HepG2 (cell line): ENCODE data around the gene ZNF792. TPM values are rescaled to one million over a fixed set of nuclear protein-coding genes. Genes with fewer than 3 reads are reported as not detected.

Source experiments
- ATRX ChIP-seq: sonication (generic); formaldehyde crosslinking; IDR thresholded peaks from 2 replicates; pipeline ENCODE4 v1.4.0; 2020; ENCODE audit warnings: missing genetic modification reagents, borderline replicate concordance
- GTF3A ChIP-seq: sonication (generic); formaldehyde crosslinking; conservative IDR thresholded peaks from 2 replicates; pipeline ENCODE4 v1.4.0; 2020; ENCODE audit warnings: mild to moderate bottlenecking, missing genetic modification reagents
- MAZ ChIP-seq, 2 experiments: sonication (generic) in 1 of 2; formaldehyde crosslinking in 1 of 2; IDR thresholded peaks; 2 replicates each; pipeline versions ENCODE4 v1.5.0 to v1.6.1; 2012 to 2020; ENCODE audit warnings: low read depth in 2 of 2, mild to moderate bottlenecking in 2 of 2, borderline replicate concordance in 1 of 2, improper control_type of control experiment in 1 of 2, low read length in 1 of 2, missing genetic modification reagents in 1 of 2, moderate library complexity in 1 of 2
- MTF1 ChIP-seq: sonication (generic); formaldehyde crosslinking; IDR thresholded peaks from 2 replicates; pipeline ENCODE4 v1.5.0; 2020; ENCODE audit warnings: missing genetic modification reagents
- REXO4 ChIP-seq: sonication (generic); formaldehyde crosslinking; IDR thresholded peaks from 2 replicates; pipeline ENCODE4 v1.8.0; 2022; ENCODE audit warnings: missing genetic modification reagents, mild to moderate bottlenecking, borderline replicate concordance
- RXRA ChIP-seq: sonication (generic); formaldehyde crosslinking; IDR thresholded peaks from 2 replicates; pipeline ENCODE4 v1.5.1; 2020; ENCODE audit warnings: missing genetic modification reagents
- SMAD3 ChIP-seq: sonication (generic); formaldehyde crosslinking; IDR thresholded peaks from 2 replicates; pipeline ENCODE4 v1.4.0; 2020; ENCODE audit warnings: missing genetic modification reagents
- SOX13 ChIP-seq, 3 experiments: fragments of 450-650 bp in 1 of 3; sonication (generic) in 1 of 3; formaldehyde crosslinking in 1 of 3; IDR thresholded peaks in 2 of 3; conservative IDR thresholded peaks in 1 of 3; 2 replicates each; pipeline versions ENCODE4 v1.5.0 to v1.6.1; 2016 to 2020; ENCODE audit warnings: antibody characterized with exemption in 1 of 3, mild to moderate bottlenecking in 1 of 3, missing compliant biosample characterization in 1 of 3, missing genetic modification reagents in 1 of 3, moderate library complexity in 1 of 3
- THAP11 ChIP-seq: IDR thresholded peaks from 2 replicates; pipeline ENCODE4 v1.6.1; 2016; ENCODE audit warnings: missing biosample characterization, missing genetic modification reagents
- ZNF253 ChIP-seq: sonication (generic); formaldehyde crosslinking; IDR thresholded peaks from 2 replicates; pipeline ENCODE4 v1.8.0; 2022; ENCODE audit warnings: mild to moderate bottlenecking, missing genetic modification reagents, borderline replicate concordance
- ZNF326 ChIP-seq: sonication (generic); formaldehyde crosslinking; IDR thresholded peaks from 2 replicates; pipeline ENCODE4 v1.4.0; 2020; ENCODE audit warnings: missing genetic modification reagents, borderline replicate concordance
- ZNF44 ChIP-seq: sonication (generic); formaldehyde crosslinking; IDR thresholded peaks from 2 replicates; pipeline ENCODE4 v1.5.1; 2020; ENCODE audit warnings: mild to moderate bottlenecking, missing genetic modification reagents
- ZSCAN12 ChIP-seq: sonication (generic); formaldehyde crosslinking; IDR thresholded peaks from 2 replicates; pipeline ENCODE4 v1.9.0; 2021; ENCODE audit warnings: mild to moderate bottlenecking, missing genetic modification reagents
- polyA plus RNA-seq, 8 experiments: library from polyadenylated mRNA; depleted of rRNA in 3 of 8; stranded (reverse) in 7 of 8; unstranded in 1 of 8; fragments of >200 nt; fragmentation: Illumina TruSeq in 4 of 8; extraction: Trizol in 4 of 8; gene quantifications; 2 replicates each; pipeline versions ENCODE4 v1.2.1 to v1.2.3, GENCODE V29; 2011 to 2016; ENCODE audit warnings: low read depth in 4 of 8, missing spikeins in 1 of 8, mixed read lengths in 1 of 8; ENCODE audit not compliant: insufficient read depth in 1 of 8
- total RNA-seq, 5 experiments: library from RNA; depleted of rRNA; stranded (reverse); fragments of >200 nt; fragmentation: Illumina TruSeq; extraction: Trizol; gene quantifications; 2 replicates each; pipeline ENCODE4 v1.2.3, GENCODE V29; 2016; ENCODE audit warnings: low read depth in 1 of 5
- TF ChIP-seq, protein P1 (sequence below): sonication (generic); formaldehyde crosslinking; IDR thresholded peaks from 2 replicates; pipeline ENCODE4 v1.9.0; 2021; ENCODE audit warnings: missing genetic modification reagents, mild to moderate bottlenecking, borderline replicate concordance
- TF ChIP-seq, protein P2 (sequence below): sonication (generic); formaldehyde crosslinking; IDR thresholded peaks from 2 replicates; pipeline ENCODE4 v1.4.0; 2020; ENCODE audit warnings: missing genetic modification reagents
- TF ChIP-seq, protein P3 (sequence below): sonication (generic); formaldehyde crosslinking; IDR thresholded peaks from 2 replicates; pipeline ENCODE4 v1.4.0; 2020; ENCODE audit warnings: missing genetic modification reagents
- TF ChIP-seq, protein P4 (sequence below): sonication (generic); formaldehyde crosslinking; IDR thresholded peaks from 2 replicates; pipeline ENCODE4 v1.5.0; 2020; ENCODE audit warnings: mild to moderate bottlenecking, missing genetic modification reagents, moderate library complexity
- TF ChIP-seq, protein P5 (sequence below): sonication (generic); formaldehyde crosslinking; IDR thresholded peaks from 2 replicates; pipeline ENCODE4 v1.4.0; 2020; ENCODE audit warnings: mild to moderate bottlenecking, missing genetic modification reagents
- TF ChIP-seq, protein P6 (sequence below): sonication (generic); formaldehyde crosslinking; IDR thresholded peaks from 2 replicates; pipeline ENCODE4 v1.5.1; 2020; ENCODE audit warnings: missing genetic modification reagents, mild to moderate bottlenecking, borderline replicate concordance
- TF ChIP-seq, protein P7 (sequence below): sonication (generic); formaldehyde crosslinking; IDR thresholded peaks from 2 replicates; pipeline ENCODE4 v1.8.1; 2023; ENCODE audit warnings: mild to moderate bottlenecking, missing genetic modification reagents, borderline replicate concordance

Gene ZNF792
- total and polyA plus RNA-seq, 2 of the 13 experiments (the other 11 are each of a cell fraction or from before 2014, with no cell fraction given): 5.5 to 11.5 TPM

DNA sequence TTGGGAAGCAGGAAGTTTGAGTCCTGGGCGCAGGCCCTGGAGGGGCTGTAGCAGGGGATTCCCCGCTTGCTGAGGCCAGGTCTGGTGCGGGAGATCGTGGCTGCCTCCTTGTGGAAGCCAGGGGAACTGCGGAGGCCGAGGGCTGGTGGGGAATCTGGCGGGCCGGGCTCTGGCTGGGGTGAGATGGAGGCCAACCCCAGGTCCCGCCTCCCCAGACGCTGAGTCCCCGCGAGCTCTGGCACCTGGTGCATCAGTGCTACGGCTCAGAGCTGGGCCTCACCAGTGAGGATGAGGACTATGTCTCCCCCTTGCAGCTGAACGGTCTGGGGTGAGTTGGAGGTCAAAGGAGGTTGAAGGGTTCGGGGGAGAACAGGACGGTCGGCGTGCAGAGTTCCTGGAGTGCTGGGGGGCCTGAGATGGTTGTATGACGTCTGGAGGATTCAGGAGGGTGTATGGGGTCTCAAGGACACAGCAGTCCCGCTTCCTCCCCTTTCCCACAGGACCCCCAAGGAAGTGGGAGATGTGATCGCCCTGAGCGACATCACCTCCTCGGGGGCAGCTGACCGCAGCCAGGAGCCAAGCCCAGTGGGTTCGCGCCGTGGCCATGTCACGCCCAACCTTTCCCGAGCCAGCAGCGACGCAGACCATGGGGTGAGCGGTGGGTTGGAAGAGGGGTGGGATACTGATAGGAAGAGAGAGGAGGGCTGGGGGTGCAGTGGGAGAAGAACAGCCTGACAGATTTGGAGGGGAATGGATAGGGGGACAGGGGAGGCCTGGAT is 49.2 kb upstream of the ZNF792 start (continued):
- peak; percentile 60; the same call in 1 of the 2 replicates for TF ChIP-seq THAP11 (CRISPR knock-in tag)
- TF ChIP-seq MTF1 (CRISPR knock-in tag): no peak
- TF ChIP-seq ATRX (CRISPR knock-in tag): no peak
- TF ChIP-seq, protein P1, sequence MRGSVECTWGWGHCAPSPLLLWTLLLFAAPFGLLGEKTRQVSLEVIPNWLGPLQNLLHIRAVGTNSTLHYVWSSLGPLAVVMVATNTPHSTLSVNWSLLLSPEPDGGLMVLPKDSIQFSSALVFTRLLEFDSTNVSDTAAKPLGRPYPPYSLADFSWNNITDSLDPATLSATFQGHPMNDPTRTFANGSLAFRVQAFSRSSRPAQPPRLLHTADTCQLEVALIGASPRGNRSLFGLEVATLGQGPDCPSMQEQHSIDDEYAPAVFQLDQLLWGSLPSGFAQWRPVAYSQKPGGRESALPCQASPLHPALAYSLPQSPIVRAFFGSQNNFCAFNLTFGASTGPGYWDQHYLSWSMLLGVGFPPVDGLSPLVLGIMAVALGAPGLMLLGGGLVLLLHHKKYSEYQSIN (CRISPR knock-in tag): no peak
- TF ChIP-seq, protein P2, sequence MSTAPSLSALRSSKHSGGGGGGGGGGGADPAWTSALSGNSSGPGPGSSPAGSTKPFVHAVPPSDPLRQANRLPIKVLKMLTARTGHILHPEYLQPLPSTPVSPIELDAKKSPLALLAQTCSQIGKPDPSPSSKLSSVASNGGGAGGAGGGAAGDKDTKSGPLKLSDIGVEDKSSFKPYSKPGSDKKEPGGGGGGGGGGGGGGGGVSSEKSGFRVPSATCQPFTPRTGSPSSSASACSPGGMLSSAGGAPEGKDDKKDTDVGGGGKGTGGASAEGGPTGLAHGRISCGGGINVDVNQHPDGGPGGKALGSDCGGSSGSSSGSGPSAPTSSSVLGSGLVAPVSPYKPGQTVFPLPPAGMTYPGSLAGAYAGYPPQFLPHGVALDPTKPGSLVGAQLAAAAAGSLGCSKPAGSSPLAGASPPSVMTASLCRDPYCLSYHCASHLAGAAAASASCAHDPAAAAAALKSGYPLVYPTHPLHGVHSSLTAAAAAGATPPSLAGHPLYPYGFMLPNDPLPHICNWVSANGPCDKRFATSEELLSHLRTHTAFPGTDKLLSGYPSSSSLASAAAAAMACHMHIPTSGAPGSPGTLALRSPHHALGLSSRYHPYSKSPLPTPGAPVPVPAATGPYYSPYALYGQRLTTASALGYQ (CRISPR knock-in tag): 0 out of 2 replicates have a peak, but pooled peaks have one; percentile 38
- TF ChIP-seq SOX13 (IDR thresholded peaks at IDR 0.05): no peak
- no peak; a peak in 2 of 4 replicates for TF ChIP-seq SOX13 (CRISPR knock-in tag; conservative IDR thresholded peaks at IDR 0.05 in 1 of 2, IDR thresholded peaks at IDR 0.05 in 1 of 2)
- no peak for TF ChIP-seq MAZ (IDR thresholded peaks at IDR 0.05; ENCODE audit: borderline replicate concordance, low read depth, low read length)
- TF ChIP-seq MAZ (CRISPR knock-in tag; IDR thresholded peaks at IDR 0.05; ENCODE audit: low read depth): peak; percentile 36; the same call in 1 of the 2 replicates
- no peak for TF ChIP-seq GTF3A
- no peak for TF ChIP-seq ZNF326
- TF ChIP-seq, protein P3, sequence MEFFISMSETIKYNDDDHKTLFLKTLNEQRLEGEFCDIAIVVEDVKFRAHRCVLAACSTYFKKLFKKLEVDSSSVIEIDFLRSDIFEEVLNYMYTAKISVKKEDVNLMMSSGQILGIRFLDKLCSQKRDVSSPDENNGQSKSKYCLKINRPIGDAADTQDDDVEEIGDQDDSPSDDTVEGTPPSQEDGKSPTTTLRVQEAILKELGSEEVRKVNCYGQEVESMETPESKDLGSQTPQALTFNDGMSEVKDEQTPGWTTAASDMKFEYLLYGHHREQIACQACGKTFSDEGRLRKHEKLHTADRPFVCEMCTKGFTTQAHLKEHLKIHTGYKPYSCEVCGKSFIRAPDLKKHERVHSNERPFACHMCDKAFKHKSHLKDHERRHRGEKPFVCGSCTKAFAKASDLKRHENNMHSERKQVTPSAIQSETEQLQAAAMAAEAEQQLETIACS (CRISPR knock-in tag): no peak
- TF ChIP-seq, protein P4, sequence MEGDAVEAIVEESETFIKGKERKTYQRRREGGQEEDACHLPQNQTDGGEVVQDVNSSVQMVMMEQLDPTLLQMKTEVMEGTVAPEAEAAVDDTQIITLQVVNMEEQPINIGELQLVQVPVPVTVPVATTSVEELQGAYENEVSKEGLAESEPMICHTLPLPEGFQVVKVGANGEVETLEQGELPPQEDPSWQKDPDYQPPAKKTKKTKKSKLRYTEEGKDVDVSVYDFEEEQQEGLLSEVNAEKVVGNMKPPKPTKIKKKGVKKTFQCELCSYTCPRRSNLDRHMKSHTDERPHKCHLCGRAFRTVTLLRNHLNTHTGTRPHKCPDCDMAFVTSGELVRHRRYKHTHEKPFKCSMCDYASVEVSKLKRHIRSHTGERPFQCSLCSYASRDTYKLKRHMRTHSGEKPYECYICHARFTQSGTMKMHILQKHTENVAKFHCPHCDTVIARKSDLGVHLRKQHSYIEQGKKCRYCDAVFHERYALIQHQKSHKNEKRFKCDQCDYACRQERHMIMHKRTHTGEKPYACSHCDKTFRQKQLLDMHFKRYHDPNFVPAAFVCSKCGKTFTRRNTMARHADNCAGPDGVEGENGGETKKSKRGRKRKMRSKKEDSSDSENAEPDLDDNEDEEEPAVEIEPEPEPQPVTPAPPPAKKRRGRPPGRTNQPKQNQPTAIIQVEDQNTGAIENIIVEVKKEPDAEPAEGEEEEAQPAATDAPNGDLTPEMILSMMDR (CRISPR knock-in tag): peak; percentile 92
- TF ChIP-seq ZSCAN12: no peak
- no peak for TF ChIP-seq REXO4 (CRISPR knock-in tag)
- TF ChIP-seq, protein P5, sequence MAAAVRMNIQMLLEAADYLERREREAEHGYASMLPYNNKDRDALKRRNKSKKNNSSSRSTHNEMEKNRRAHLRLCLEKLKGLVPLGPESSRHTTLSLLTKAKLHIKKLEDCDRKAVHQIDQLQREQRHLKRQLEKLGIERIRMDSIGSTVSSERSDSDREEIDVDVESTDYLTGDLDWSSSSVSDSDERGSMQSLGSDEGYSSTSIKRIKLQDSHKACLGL: no peak
- TF ChIP-seq ZNF44 (CRISPR knock-in tag): no peak
- TF ChIP-seq, protein P6, sequence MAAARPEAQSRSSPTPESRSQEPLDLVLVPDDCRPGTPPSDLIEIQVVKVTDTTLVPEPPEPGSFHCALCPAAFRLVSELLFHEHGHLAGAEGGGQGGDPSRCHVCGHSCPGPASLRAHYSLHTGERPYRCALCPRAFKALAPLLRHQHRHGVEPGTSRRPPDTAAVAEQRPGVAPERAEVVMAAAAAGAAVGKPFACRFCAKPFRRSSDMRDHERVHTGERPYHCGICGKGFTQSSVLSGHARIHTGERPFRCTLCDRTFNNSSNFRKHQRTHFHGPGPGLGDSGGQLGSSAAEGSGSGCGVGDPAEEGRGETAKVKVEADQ (CRISPR knock-in tag): no peak
- TF ChIP-seq RXRA: peak; percentile 57; the same call in 1 of the 2 replicates
- no peak for TF ChIP-seq SMAD3 (CRISPR knock-in tag)
- TF ChIP-seq, protein P7, sequence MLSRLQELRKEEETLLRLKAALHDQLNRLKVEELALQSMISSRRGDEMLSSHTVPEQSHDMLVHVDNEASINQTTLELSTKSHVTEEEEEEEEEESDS (CRISPR knock-in tag): no peak
- no peak for TF ChIP-seq ZNF253 (CRISPR knock-in tag)
